ENCODE measurements around the gene SYT4.
A peak's percentile ranks its signal among the peaks of the same experiment; 100 is the strongest.
"Not testable (repeated sequence)": the region's sequence is repeated elsewhere in the genome, so short reads cannot be mapped to it uniquely, and the experiment has no call there.

SYT4 gene, protein sequence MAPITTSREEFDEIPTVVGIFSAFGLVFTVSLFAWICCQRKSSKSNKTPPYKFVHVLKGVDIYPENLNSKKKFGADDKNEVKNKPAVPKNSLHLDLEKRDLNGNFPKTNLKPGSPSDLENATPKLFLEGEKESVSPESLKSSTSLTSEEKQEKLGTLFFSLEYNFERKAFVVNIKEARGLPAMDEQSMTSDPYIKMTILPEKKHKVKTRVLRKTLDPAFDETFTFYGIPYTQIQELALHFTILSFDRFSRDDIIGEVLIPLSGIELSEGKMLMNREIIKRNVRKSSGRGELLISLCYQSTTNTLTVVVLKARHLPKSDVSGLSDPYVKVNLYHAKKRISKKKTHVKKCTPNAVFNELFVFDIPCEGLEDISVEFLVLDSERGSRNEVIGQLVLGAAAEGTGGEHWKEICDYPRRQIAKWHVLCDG

GRCh38 chr18:43277164-43277600 is at the start of gene SYT4:
TSS of gene SYT4 (minus strand) at chr18:43277490. CDS start at chr18:43277281, 209 bp downstream.
- DNase-seq (ENCODE audit: low read depth in 2 of 2) = no peak

DNA sequence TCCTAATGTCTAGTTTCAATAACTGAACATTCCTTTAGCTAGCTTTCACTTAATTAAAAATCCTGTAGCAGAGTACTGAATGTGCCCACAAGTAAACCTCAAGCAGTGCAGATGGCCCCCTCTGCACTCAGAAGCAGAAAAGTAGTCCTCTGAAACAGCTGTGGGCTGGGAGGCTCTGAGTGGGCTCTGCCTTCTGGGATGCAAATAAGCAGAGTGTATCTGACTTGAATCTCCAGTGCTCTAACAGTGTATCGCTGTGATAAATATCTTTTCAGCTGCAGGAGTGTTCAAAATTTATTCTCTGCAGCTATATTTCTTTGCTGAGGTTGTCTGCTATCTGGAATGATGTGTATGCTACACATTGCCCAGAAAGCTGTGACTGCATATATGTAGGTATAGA is 44.8 kb upstream of the SYT4 start:
- no peak for DNase-seq (ENCODE audit: low read depth in 2 of 2)

DNA sequence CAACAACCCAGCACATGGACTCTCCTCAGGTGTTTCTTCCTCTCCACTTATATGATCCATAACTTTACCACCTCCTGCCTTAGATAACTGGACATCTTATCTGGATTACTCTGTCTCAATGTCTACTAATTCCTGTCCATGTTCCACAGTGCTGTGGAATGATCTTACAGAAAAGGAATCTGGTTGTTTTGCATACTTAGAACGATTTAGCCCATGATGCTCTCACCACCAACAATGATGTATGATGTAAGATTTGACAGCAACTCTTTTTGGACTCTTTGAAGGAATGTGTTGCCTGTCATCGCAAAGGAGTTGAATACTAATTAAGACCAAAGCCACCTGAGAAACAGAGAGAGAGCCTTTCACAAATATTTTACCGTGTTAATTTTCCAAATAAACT is 37.7 kb upstream of the SYT4 start:
- DNase-seq (ENCODE audit: low read depth in 2 of 2) = no peak

- DNase-seq (ENCODE audit: low read depth in 2 of 2) = no peak
Measured at GRCh38 chr18:43312891-43313290, 35.6 kb upstream of the SYT4 start.

- DNase-seq (ENCODE audit: low read depth in 2 of 2) = no peak
Measured at GRCh38 chr18:43310239-43310638, 32.9 kb upstream of the SYT4 start.

GRCh38 chr18:43303376-43303775 is 26.1 kb upstream of the SYT4 start:
- DNase-seq (ENCODE audit: low read depth in 2 of 2) = no peak

DNA sequence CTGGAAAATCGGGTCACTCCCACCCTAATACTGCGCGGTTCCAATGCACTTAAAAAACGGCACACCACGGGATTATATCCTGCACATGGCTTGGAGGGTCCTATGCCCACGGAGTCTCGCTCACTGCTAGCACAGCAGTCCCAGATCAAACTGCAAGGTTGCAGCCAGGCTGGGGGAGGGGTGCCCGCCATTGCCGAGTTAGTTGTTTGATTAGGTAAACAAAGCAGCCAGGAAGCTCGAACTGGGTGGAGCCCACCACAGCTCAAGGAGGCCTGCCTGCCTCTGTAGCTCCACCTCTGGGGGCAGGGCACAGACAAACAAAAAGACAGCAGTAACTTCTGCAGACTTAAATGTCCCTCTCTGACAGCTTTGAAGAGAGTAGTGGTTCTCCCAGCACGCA is 8.9 kb upstream of the SYT4 start:
- not testable (repeated sequence) for DNase-seq (ENCODE audit: low read depth in 2 of 2)

- no peak for DNase-seq (ENCODE audit: low read depth in 2 of 2)
Measured at GRCh38 chr18:43283299-43283698, 6.0 kb upstream of the SYT4 start.

DNA sequence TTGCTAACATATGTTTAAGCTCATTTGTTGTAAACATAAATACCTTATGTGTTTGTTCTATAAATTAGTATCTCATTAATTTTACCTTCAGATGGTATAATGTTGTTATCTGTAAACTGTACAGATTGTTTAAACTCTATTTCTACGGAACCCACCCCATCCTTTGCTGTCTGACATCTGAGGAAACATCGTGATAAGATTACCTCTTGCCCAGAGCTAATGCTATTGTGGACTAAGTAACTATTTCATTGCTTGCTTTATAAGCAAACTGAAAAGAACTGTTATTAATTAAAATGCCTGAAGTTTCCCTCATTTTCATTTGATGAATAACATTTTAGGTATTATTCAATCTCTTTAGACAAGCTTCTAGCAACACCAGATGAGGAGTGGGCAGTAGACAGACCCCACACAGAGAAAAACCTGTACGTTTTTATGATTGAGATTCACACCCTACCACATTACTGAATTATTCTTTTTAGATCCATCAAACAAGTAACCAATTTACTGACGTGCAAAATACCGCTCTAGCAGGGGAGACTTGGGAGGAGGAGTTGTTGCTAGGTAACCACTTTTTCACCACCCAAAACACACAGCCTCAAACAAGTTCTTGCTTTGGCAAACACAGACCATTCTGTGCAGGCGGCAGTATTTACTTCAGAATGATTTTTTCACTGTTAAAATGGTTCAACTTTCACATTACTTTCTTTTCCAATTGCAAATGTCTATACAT is 1.9 kb upstream of the SYT4 start:
- DNase-seq (ENCODE audit: low read depth in 2 of 2) = no peak

GRCh38 chr18:43278355-43278754 is 1.1 kb upstream of the SYT4 start:
- no peak for DNase-seq (ENCODE audit: low read depth in 2 of 2)

DNA sequence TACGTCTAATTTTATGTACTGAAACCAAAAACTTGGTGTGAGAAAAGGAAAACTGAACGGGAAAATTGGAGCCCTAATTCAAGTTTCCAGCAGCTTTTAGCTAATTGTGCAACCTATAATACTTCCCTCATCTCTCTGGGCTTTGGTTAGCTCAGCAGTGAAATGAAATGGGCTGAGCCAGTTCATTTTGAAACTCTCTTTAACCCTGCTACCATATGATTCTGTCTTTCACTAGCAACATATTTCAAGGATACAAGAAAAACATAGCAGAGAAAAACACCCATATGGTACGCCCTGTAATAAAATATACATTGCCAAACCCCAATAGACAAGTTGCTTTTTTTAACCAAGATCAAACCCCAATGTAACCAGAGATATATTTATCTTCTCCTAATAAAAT is 799 bp downstream of the SYT4 start:
- DNase-seq (ENCODE audit: low read depth in 2 of 2) = no peak

DNA sequence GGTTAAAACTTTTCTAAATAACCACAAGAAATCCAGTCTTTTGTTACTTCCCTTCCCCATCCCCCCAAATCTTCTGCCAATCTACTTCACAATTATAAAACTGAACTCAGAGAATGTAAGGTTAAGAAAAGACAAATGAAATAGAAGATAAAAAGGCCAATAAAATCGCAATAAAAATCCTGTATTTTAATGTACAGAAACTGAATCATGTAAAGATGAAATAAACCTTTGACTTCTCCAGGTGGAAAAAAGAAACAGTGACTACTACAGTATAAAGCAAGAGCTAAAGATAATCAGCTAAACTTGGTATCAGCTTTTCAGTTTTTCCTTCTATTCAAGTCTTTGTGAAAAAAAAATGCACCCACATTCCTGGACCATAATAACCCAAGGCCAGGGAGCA is 1.7 kb downstream of the SYT4 start:
- no peak for DNase-seq (ENCODE audit: low read depth in 2 of 2)

- DNase-seq (ENCODE audit: low read depth in 2 of 2) = no peak
Measured at GRCh38 chr18:43274526-43274925, 2.8 kb downstream of the SYT4 start.

GRCh38 chr18:43271593-43272432 is 5.5 kb downstream of the SYT4 start:
- peak in 1 of 2 donors; percentile 1 for DNase-seq (ENCODE audit: low read depth in 2 of 2)

- no peak for DNase-seq (ENCODE audit: low read depth in 2 of 2)
Measured at GRCh38 chr18:43267818-43268217, 9.5 kb downstream of the SYT4 start.

DNA sequence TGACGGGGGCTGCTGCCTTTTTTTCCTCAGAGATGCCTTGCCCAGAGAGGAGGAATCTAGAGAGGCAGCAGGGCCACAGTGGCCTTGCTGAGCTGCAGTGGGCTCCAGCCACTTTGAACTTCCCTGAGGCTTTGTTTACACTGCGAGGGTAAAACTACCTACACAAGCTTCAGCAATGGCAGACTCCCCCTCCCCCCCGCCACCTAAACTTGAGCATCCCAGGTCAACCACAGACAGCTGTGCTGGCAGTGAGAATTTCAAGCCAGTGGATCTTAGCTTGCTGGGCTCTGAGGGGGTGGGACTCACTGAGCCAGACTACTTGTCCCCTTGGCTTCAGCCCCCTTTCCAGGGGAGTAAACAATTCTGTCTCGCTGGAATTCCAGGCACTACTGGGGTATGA is 11.8 kb downstream of the SYT4 start:
- no peak for DNase-seq (ENCODE audit: low read depth in 2 of 2)

DNA sequence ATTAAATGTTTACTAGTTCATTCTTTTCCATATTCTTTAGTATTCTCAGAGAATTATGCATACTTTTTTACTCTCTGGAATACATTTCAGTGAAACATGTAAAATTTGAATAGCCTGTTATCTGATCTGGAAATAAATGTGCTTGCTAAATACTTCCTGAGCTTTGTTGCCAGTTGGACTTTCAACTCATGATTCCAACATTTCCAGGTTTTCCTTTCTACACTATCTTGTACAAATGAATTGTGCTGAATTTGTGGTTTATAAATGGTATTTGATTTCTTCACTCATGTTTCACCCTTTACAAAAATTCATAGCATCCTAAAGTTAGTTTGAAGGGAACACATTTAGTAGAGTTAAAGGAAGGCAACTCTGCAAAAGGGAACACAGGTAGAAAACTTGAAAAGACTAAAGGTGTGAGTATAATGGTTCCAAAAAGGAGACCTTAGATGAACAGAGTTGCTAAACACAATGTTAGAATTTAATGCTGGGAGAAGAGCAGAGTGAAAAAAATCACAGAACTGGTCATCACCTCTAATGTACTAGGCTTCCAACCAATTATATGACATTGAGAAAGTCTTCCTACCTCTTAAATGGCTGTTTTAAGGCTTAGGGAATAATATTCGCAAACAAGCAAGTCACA is 28.6 kb downstream of the SYT4 start:
- no peak for DNase-seq (ENCODE audit: low read depth in 2 of 2)

DNA sequence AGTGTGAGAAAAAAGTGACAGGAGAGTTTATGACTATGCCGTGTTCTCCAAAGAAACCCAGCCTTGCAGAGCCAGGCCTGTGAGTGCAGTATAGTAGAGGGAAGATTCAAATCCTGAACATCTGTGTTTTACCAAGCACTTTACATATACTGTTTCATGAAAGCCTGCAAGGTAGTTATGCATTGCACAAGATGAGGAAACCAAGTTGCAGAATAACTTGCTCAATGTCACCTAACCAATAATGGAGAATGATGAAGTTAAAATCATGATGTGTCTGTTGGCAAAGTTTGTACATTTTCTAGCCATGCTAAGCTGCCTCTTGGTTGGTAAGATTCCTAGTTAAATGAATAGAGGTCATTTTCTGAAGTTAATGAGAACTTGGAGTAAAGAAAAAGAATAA is 29.3 kb downstream of the SYT4 start:
- no peak for DNase-seq (ENCODE audit: low read depth in 2 of 2)

GRCh38 chr18:43238429-43238828 is 38.9 kb downstream of the SYT4 start:
- no peak for DNase-seq (ENCODE audit: low read depth in 2 of 2)

DNA sequence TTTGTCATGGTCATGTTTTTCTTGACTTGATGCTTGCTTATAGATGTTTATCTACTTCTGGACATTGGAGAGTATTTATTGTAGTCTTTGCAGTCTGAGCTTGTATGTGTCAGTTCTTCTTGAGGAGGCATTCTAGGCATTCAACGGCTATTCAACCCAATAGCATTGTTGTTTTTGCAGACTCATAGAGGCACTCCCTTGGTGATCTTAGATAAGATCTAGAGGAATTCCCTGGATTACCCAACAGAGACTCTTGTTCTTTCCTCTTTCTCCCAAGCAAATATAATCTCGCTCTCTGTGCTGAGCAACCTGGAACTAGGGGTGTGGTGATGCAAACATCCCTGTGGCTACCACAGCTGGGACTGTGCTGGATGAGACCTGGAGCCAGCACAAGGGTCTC is 40.4 kb downstream of the SYT4 start:
- no peak for DNase-seq (ENCODE audit: low read depth in 2 of 2)

DNA sequence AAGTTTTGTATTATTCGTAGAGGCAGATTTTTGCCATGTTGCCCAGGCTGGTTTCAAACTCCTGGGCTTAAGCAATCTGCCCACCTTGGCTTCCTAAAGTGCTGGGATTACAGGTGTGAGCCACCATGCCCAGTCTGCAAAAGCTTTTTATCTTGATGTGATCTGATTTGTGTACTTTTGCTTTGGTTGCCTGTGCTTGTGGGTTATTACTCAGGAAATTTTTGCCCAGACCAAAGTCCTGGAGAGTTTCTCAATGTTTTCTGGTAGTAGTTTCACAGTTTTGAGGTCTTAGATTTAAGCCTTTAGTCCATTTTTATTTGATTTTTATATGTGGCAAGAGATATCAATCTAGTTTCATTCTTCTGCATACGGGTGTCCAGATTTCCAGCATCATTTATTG is 42.4 kb downstream of the SYT4 start:
- DNase-seq (ENCODE audit: low read depth in 2 of 2) = no peak

DNA sequence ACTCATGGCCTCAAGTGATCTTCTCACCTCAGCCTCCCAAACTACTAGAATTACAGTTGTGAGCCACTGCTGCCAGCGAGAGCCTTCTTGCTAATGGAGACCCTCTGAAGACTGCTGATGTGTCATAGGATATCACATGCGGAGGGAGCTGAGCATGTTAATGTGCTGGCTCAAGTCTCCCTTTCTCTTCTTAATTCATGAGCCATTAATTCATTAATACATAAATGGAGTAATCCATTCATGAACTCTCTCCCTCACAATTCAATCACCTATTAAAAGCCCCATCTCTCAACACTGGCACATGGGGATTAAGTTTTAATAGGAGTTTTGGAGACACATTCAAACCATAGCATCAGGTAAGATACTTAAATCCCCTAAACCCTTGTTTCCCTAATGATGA is 54.8 kb downstream of the SYT4 start:
- no peak for DNase-seq (ENCODE audit: low read depth in 2 of 2)

Measured in stimulated activated CD4-positive, alpha-beta T cell treated with anti-CD3 and anti-CD28 coated beads, Interleukin-4, amount 100 ng/mL, for 48 hours (primary cell).